ENCODE measurements around the gene HNRNPUL1. TPM values are rescaled to one million over a fixed set of nuclear protein-coding genes. Genes with fewer than 3 reads are reported as not detected.
A peak's percentile ranks its signal among the peaks of the same experiment; 100 is the strongest.

HNRNPUL1 gene
- total and polyA plus RNA-seq, 9 of the 15 experiments (the other 6 are each of a cell fraction or from before 2014, with no cell fraction given): 7.3 to 211 (median 85.0) TPM

DNA sequence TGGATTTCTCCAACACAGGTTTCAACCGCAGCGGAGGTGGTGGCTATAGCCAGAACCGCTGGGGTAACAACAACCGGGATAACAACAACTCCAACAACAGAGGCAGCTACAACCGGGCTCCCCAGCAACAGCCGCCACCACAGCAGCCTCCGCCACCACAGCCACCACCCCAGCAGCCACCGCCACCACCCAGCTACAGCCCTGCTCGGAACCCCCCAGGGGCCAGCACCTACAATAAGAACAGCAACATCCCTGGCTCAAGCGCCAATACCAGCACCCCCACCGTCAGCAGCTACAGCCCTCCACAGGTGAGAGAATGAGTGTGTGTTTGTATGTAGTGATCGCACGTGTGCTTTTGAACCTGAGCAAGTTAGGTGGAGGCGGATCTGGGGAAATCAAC lies 39.8 kb downstream of the HNRNPUL1 start:
- H3K4me2 ChIP-seq (ENCODE audit: insufficient read depth, low read length): no peak overlapping the region
- no peaks in the 10 kb centered on the region for H3K27me3 ChIP-seq (ENCODE audit: control insufficient read depth in 2 of 2, insufficient read depth in 2 of 2, low read length in 2 of 2)
- WGBS (ENCODE audit: insufficient coverage, low coverage, missing lambda C conversion rate): 98% methylated on average over 14 of the region's 14 CpGs
- H3K4me1 ChIP-seq (replicated peaks in 1 of 2; ENCODE audit: control insufficient read depth in 2 of 2, insufficient read depth in 2 of 2, low read length in 2 of 2): peaks cover 4 to 7% of the 10 kb centered on the region in 2 experiments; a peak in 4 of 5 replicates
- ChIA-PET POLR2A (interaction anchor here (0.6 to 1.2 kb wide), 3 partner anchors 9 to 12 kb away, joined by 3 to 4 read pairs (median 4); no protein-coding TSS in a partner anchor), CTCF (ENCODE audit: low intra/inter-chr PET ratio) (no interaction called here)
- H3K27ac ChIP-seq (ENCODE audit: extremely low read depth, low read depth, low read length): no peak overlapping the region
- H3K79me2 ChIP-seq (ENCODE audit: control insufficient read depth, insufficient read depth, low read length): peaks cover under 1% of the 10 kb centered on the region; the same call in 1 of the 3 replicates
- ATAC-seq (no peak), FAIRE-seq (no peak), DNase-seq (ENCODE audit: extremely low read depth in 1 of 4, low spot score in 3 of 4) (no peak)
- in situ Hi-C loops (cut with MboI): loop anchor here (25.0 kb wide), 1 partner anchor 258 kb away; no protein-coding TSS in a partner anchor
- peaks cover 11% of the 10 kb centered on the region; the same call in 1 of the 2 replicates for H4K20me1 ChIP-seq (replicated peaks; ENCODE audit: control insufficient read depth, insufficient read depth, low read length)
- BruUV-seq (replicated peaks): no TSS peak
- H3K9ac ChIP-seq (ENCODE audit: insufficient read depth in 1 of 2, low read depth in 2 of 2, low read length in 2 of 2): no peak overlapping the region
- intact Hi-C loops (cut with micrococcal nuclease): no loop called here
- H3K36me3 ChIP-seq (ENCODE audit: control insufficient read depth, insufficient read depth, low read length): peaks cover 93% of the 10 kb centered on the region
- H3K9me3 ChIP-seq (replicated peaks; ENCODE audit: control insufficient read depth, insufficient read depth, low read depth, low read length): no peaks in the 10 kb centered on the region
- H2AFZ ChIP-seq (ENCODE audit: low read depth, low read length): no peak overlapping the region
- H3K9me1 ChIP-seq (ENCODE audit: control insufficient read depth, insufficient read depth, low read length): no peaks in the 10 kb centered on the region
- TF ChIP-seq ZNF121 (CRISPR knock-in tag; conservative IDR thresholded peaks at IDR 0.05): no peak
- TF ChIP-seq TAF7 (tag; IDR thresholded peaks at IDR 0.05): no peak
- no peak for TF ChIP-seq KDM4B (IDR thresholded peaks at IDR 0.05; ENCODE audit: borderline replicate concordance in 2 of 2, low read depth in 1 of 2)
- peak; percentile 45; the same call in 1 of the 2 replicates for TF ChIP-seq POLR2G (IDR thresholded peaks at IDR 0.05; ENCODE audit: low read depth, low read length)
- TF ChIP-seq CBX8 (IDR thresholded peaks at IDR 0.05; ENCODE audit: borderline replicate concordance, extremely low read depth, low read depth, low read length, poor library complexity, severe bottlenecking): no peak
- no peak for TF ChIP-seq DACH1 (IDR thresholded peaks at IDR 0.05; ENCODE audit: partially characterized antibody)
- TF ChIP-seq ZFPM2 (CRISPR knock-in tag; IDR thresholded peaks at IDR 0.05): no peak
- TF ChIP-seq RBFOX2 (IDR thresholded peaks at IDR 0.05; ENCODE audit: low read depth, low read length): 0 out of 2 replicates have a peak, but pooled peaks have one; percentile 29
- TF ChIP-seq HMG20B (CRISPR knock-in tag; IDR thresholded peaks at IDR 0.05): no peak
- TF ChIP-seq, protein P1, sequence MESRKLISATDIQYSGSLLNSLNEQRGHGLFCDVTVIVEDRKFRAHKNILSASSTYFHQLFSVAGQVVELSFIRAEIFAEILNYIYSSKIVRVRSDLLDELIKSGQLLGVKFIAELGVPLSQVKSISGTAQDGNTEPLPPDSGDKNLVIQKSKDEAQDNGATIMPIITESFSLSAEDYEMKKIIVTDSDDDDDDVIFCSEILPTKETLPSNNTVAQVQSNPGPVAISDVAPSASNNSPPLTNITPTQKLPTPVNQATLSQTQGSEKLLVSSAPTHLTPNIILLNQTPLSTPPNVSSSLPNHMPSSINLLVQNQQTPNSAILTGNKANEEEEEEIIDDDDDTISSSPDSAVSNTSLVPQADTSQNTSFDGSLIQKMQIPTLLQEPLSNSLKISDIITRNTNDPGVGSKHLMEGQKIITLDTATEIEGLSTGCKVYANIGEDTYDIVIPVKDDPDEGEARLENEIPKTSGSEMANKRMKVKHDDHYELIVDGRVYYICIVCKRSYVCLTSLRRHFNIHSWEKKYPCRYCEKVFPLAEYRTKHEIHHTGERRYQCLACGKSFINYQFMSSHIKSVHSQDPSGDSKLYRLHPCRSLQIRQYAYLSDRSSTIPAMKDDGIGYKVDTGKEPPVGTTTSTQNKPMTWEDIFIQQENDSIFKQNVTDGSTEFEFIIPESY (CRISPR knock-in tag; IDR thresholded peaks at IDR 0.05): peak; percentile 49; the same call in 1 of the 2 replicates
- TF ChIP-seq MEF2D (tag; conservative IDR thresholded peaks at IDR 0.05; ENCODE audit: low read depth): no peak
- H3K4me3 ChIP-seq: no peak overlapping the region

Measured in K562 (cell line).